T-helper 2 cell treated with Interferon-gamma antibody and Interleukin-4, amounts not matched to agents 100 ng/mL and 5 ng/mL, for 36 hours (primary cell): ENCODE data around the gene SAGE1. TPM values are rescaled to one million over a fixed set of nuclear protein-coding genes. Genes with fewer than 3 reads are reported as not detected.

Source experiments
- total RNA-seq: library from RNA; stranded (reverse); gene quantifications from 2 replicates; pipeline ENCODE4 v1.2.3, GENCODE V29; 2022

Gene SAGE1
- total RNA-seq, 1 donor from 2014 or later: not detected

Other genes starting within 250 kb of the SAGE1 start
- not detected in 2 replicates for gene CT45A1, start 180.1 kb upstream of the SAGE1 start, total RNA-seq
- gene CT45A3, start 125.5 kb upstream of the SAGE1 start, total RNA-seq: not detected in 2 replicates
- 0.23 TPM in 1 of 2 replicates, not detected in the other for gene CT45A5, start 108.2 kb upstream of the SAGE1 start, total RNA-seq
- not detected in 2 replicates for gene CT45A6, start 90.9 kb upstream of the SAGE1 start, total RNA-seq
- gene CT45A2, start 73.7 kb upstream of the SAGE1 start, total RNA-seq: not detected in 2 replicates
- not detected in 2 replicates for gene CT45A7, start 56.4 kb upstream of the SAGE1 start, total RNA-seq
- gene CT45A8, start 39.2 kb upstream of the SAGE1 start, total RNA-seq: not detected in 2 replicates
- not detected in 2 replicates for gene CT45A9, start 21.9 kb upstream of the SAGE1 start, total RNA-seq
- gene CT45A10, start 272 bp upstream of the SAGE1 start, total RNA-seq: not detected in 2 replicates
- gene MMGT1, start 80.3 kb downstream of the SAGE1 start, total RNA-seq: 19.6 and 20.3 TPM in 2 replicates
- 15.2 and 18.5 TPM in 2 replicates for gene SLC9A6, start 91.7 kb downstream of the SAGE1 start, total RNA-seq